Nephron (organoid): ENCODE data around the gene OLFML2B.

Experiments
- H3K27ac Mint-ChIP-seq, 3 experiments: 2 replicates each; pipeline ENCODE4 v1.8.0; 2020; ENCODE audit warnings: mixed read lengths in 3 of 3, mild to moderate bottlenecking in 2 of 3, moderate library complexity in 1 of 3
- H3K27me3 Mint-ChIP-seq: 2 replicates; pipeline ENCODE4 v1.8.0; 2021; ENCODE audit warnings: low read depth, mild to moderate bottlenecking, moderate library complexity, mixed read lengths
- H3K36me3 Mint-ChIP-seq: 2 replicates; pipeline ENCODE4 v1.8.0; 2020; ENCODE audit warnings: low read depth, mixed read lengths
- H3K4me1 Mint-ChIP-seq: 2 replicates; pipeline ENCODE4 v1.8.0; 2020; ENCODE audit warnings: mixed read lengths
- H3K4me3 Mint-ChIP-seq, 3 experiments: 2 replicates each; pipeline ENCODE4 v1.8.0; 2020; ENCODE audit warnings: mild to moderate bottlenecking in 3 of 3, mixed read lengths in 3 of 3, moderate library complexity in 2 of 3
- H3K9me3 Mint-ChIP-seq: 2 replicates; pipeline ENCODE4 v1.8.0; 2020; ENCODE audit warnings: mixed read lengths
- TF ChIP-seq, protein P1 (sequence below), 3 experiments: fragments of 200-600 bp; sonication (generic); IDR thresholded peaks; one replicate each; pipeline ENCODE4 v1.5.0; 2021; ENCODE audit warnings: antibody characterized with exemption in 3 of 3; ENCODE audit not compliant: unreplicated experiment in 3 of 3

Gene OLFML2B

DNA sequence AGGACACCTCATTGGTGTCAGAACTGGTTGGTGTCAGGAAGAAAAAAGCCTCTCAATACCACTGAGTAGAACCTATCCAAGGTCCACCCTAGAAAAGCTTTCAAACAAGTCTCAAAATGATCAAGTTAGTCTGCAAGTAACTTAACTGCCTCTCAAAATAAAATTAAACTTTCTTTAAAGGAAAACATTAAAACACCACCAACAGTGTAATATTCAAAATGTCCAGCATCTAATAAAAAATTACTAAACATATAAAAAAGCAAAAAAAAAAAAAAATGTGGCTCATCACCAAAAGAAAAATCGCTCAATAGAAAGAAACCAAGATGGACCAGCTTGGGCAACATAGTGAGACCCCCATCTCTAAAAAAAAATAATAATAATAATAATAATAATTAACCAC lies 18.7 kb upstream of the OLFML2B start:
- peaks cover under 1% of the 10 kb centered on the region for H3K4me1 Mint-ChIP-seq
- H3K27ac Mint-ChIP-seq, result no peak overlapping the region
- no peak overlapping the region for H3K4me3 Mint-ChIP-seq
- TF ChIP-seq, protein P1, sequence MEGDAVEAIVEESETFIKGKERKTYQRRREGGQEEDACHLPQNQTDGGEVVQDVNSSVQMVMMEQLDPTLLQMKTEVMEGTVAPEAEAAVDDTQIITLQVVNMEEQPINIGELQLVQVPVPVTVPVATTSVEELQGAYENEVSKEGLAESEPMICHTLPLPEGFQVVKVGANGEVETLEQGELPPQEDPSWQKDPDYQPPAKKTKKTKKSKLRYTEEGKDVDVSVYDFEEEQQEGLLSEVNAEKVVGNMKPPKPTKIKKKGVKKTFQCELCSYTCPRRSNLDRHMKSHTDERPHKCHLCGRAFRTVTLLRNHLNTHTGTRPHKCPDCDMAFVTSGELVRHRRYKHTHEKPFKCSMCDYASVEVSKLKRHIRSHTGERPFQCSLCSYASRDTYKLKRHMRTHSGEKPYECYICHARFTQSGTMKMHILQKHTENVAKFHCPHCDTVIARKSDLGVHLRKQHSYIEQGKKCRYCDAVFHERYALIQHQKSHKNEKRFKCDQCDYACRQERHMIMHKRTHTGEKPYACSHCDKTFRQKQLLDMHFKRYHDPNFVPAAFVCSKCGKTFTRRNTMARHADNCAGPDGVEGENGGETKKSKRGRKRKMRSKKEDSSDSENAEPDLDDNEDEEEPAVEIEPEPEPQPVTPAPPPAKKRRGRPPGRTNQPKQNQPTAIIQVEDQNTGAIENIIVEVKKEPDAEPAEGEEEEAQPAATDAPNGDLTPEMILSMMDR (IDR thresholded peaks at IDR 0.05; ENCODE audit: unreplicated experiment in 3 of 3), result no peak
- H3K27me3 Mint-ChIP-seq, result peaks cover 16% of the 10 kb centered on the region
- H3K9me3 Mint-ChIP-seq, result peaks cover 5% of the 10 kb centered on the region
- no peaks in the 10 kb centered on the region for H3K36me3 Mint-ChIP-seq

DNA sequence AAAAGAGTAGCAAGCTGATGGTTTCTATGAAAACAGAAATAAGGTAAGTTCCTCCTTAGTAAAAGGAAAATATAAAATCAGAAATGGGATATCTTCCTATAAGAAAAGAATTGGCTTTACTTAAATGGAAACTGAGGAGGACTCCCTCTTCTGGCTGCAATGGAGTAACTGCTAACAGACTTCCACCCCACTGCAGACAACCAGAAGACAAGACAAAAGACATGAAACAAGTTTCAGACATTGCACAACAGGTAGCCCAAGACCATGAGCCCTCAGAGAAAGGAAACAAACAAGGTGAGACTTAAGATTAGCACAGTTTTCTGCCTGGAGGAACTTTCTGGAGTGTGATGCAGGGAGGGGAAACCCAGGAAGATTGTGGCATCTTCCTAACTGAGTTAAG lies 17.0 kb upstream of the OLFML2B start:
- H3K36me3 Mint-ChIP-seq, result no peaks in the 10 kb centered on the region
- no peak overlapping the region for H3K4me3 Mint-ChIP-seq
- H3K27me3 Mint-ChIP-seq, result peaks cover 16% of the 10 kb centered on the region
- TF ChIP-seq, protein P1 (IDR thresholded peaks at IDR 0.05; ENCODE audit: unreplicated experiment in 3 of 3), result peak in 2 of 3 experiments; percentile 18 to 34
- H3K9me3 Mint-ChIP-seq, result peaks cover 5% of the 10 kb centered on the region
- no peak overlapping the region for H3K27ac Mint-ChIP-seq
- H3K4me1 Mint-ChIP-seq, result peaks cover 5% of the 10 kb centered on the region

DNA sequence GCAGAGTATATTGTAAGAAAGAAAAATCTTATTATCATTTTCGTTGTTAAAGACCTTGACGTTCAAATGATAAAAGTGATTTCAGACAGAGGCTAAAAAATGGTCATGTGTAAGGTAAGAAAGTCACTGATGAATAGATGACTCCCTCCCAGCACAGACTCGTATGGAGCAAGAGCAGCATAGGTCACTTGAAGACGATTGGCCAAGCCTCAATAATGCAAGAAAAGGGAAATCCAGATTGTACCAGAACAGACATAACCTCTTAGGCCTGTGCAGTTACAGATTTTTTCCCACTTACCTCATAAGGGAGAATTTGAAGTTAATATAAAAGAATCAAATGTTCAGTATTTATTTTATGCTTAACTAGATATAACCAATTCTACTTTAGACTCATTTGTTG lies 16.3 kb upstream of the OLFML2B start:
- peaks cover 5% of the 10 kb centered on the region for H3K9me3 Mint-ChIP-seq

DNA sequence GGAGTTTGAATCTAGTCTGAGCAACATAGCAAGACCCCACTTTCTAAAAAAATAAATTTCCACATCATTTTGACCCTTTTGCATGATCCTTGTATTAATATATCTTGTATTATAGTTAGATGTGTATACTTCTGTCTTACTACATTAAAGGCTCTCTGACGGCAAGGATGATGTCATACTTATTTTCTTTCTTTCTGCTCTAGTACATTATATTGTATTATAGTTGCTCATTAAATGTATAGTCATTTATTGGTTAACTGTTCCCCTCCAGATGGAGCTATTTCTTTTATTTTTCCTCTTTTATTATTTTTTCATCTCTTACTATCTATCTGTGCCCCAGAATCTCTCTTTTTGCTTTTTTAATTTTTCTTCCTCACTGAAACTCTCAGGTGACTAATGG lies 15.0 kb upstream of the OLFML2B start:
- H3K9me3 Mint-ChIP-seq, result peaks cover 4% of the 10 kb centered on the region
- H3K4me3 Mint-ChIP-seq, result no peak overlapping the region
- peaks cover 11% of the 10 kb centered on the region for H3K4me1 Mint-ChIP-seq
- H3K36me3 Mint-ChIP-seq, result no peaks in the 10 kb centered on the region
- H3K27ac Mint-ChIP-seq, result no peak overlapping the region
- H3K27me3 Mint-ChIP-seq, result peaks cover 9% of the 10 kb centered on the region
- TF ChIP-seq, protein P1 (IDR thresholded peaks at IDR 0.05; ENCODE audit: unreplicated experiment in 3 of 3), result no peak

More for the DNA sequence above, 16.3 kb upstream of the OLFML2B start:
- H3K27ac Mint-ChIP-seq, result no peak overlapping the region
- H3K4me1 Mint-ChIP-seq, result peaks cover 5% of the 10 kb centered on the region
- H3K4me3 Mint-ChIP-seq, result no peak overlapping the region
- peaks cover 12% of the 10 kb centered on the region for H3K27me3 Mint-ChIP-seq
- H3K36me3 Mint-ChIP-seq, result no peaks in the 10 kb centered on the region
- TF ChIP-seq, protein P1 (IDR thresholded peaks at IDR 0.05; ENCODE audit: unreplicated experiment in 3 of 3), result no peak

DNA sequence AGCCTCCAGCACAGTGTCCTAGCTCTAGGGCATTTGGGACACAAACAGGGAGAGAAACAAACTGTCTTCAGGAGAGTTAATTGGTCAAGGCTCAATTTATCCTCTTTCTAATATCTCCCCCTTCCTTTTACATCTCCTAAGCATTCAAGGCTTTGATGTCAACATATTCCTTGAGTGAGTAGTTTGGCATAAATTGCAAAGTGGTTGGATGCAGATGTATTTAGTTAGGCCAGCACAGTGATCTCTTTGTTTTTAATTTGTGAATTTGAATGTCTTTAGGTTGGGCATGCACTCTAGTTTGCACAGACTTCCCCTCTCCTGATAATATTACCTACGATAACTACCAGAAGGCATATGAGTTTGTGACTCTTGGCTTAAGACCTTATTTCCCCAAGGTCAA lies 12.5 kb upstream of the OLFML2B start:
- H3K27ac Mint-ChIP-seq, result no peak overlapping the region
- peaks cover 18% of the 10 kb centered on the region for H3K27me3 Mint-ChIP-seq
- no peak overlapping the region for H3K4me3 Mint-ChIP-seq
- H3K9me3 Mint-ChIP-seq, result no peaks in the 10 kb centered on the region
- peaks cover 21% of the 10 kb centered on the region for H3K4me1 Mint-ChIP-seq
- TF ChIP-seq, protein P1 (IDR thresholded peaks at IDR 0.05; ENCODE audit: unreplicated experiment in 3 of 3), result no peak
- no peaks in the 10 kb centered on the region for H3K36me3 Mint-ChIP-seq

DNA sequence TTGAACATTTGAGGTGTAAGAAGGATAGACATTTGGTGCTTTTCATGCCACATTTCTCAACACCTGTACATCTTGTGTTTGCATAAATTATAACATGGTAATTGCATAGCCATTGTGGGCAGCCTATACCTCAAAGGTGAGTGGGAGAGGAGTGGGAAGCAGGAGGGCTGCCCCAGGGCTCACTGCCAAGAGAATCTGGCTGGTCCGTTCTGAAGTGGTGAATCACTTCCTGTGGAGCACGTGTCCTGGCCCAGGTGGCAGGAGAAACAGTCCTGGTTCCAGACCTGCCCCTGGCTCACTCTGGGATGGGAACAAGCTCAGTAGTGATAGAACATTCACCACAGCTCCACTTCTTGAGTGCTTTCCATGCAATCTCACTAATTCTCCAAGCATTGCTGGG lies 11.6 kb upstream of the OLFML2B start:
- Mint-ChIP-seq H3K27ac (no peak overlapping the region), H3K36me3 (no peaks in the 10 kb centered on the region), H3K4me1 (peaks cover 26% of the 10 kb centered on the region)

More for the DNA sequence above, 11.6 kb upstream of the OLFML2B start:
- TF ChIP-seq, protein P1 (IDR thresholded peaks at IDR 0.05; ENCODE audit: unreplicated experiment in 3 of 3), result no peak
- Mint-ChIP-seq H3K9me3 (no peaks in the 10 kb centered on the region), H3K4me3 (no peak overlapping the region), H3K27me3 (peaks cover 18% of the 10 kb centered on the region)
